Activated naive CD8-positive, alpha-beta T cell treated with anti-CD3 and anti-CD28 coated beads, Interleukin-2, amount 10 ng/mL, durations not matched to agents 7 days and 5 days (primary cell): ENCODE measurements around the gene NCAPH2. TPM values are rescaled to one million over a fixed set of nuclear protein-coding genes. Genes with fewer than 3 reads are reported as not detected.
"Not testable (repeated sequence)": the region's sequence is repeated elsewhere in the genome, so short reads cannot be mapped to it uniquely, and the experiment has no call there.

Experiments
- ATAC-seq: fragments of 150-1000 bp; cut with Tn5 transposase; one replicate; pipeline ENCODE4 v1.10.0; 2021; ENCODE audit warnings: low read depth, moderate library complexity
- POLR2A ChIA-PET: fragments of 350-600 bp; sonication (Branson Sonifier 250); formaldehyde crosslinking; loops from one replicate; lab custom pipeline; 2021; ENCODE audit warnings: antibody characterized with exemption; lab: Charles Lee
- DNase-seq: peaks from one replicate; pipeline ENCODE4 v3.0.0; 2021
- H3K27ac Mint-ChIP-seq: one replicate; pipeline ENCODE4 v1.8.0; 2022; ENCODE audit warnings: mild to moderate bottlenecking, mixed read lengths
- H3K27me3 Mint-ChIP-seq: one replicate; pipeline ENCODE4 v1.8.0; 2022; ENCODE audit warnings: mild to moderate bottlenecking, moderate library complexity, mixed read lengths
- H3K36me3 Mint-ChIP-seq: one replicate; pipeline ENCODE4 v1.8.0; 2021; ENCODE audit warnings: mild to moderate bottlenecking, mixed read lengths
- H3K4me1 Mint-ChIP-seq: one replicate; pipeline ENCODE4 v1.8.0; 2021; ENCODE audit warnings: mixed read lengths
- H3K4me3 Mint-ChIP-seq: one replicate; pipeline ENCODE4 v1.8.0; 2022; ENCODE audit warnings: mild to moderate bottlenecking, moderate library complexity, mixed read lengths
- H3K9me3 Mint-ChIP-seq: one replicate; pipeline ENCODE4 v1.8.0; 2021; ENCODE audit warnings: mixed read lengths
- total RNA-seq, 2 experiments: library from RNA; stranded (reverse); gene quantifications; one replicate each; pipeline ENCODE4 v1.2.3, GENCODE V29; 2021

The NCAPH2 gene
- total RNA-seq, 2 experiments from 2014 or later = 126 TPM

GRCh38 chr22:50532824-50533796, 25.1 kb downstream of the NCAPH2 start:
- peak overlapping the region; percentile 100 for H3K27ac Mint-ChIP-seq
- no peak for ATAC-seq
- peak overlapping the region; percentile 95 for H3K4me3 Mint-ChIP-seq
- POLR2A ChIA-PET = interaction anchor here (0.6 to 13.0 kb wide), 9 partner anchors 9 to 88 kb away, joined by 3 to 247 read pairs (median 9); partner anchors contain the start of genes CHKB, KLHDC7B, LMF2 and NCAPH2
- peaks cover 37% of the 10 kb centered on the region for H3K4me1 Mint-ChIP-seq
- no peaks in the 10 kb centered on the region for H3K27me3 Mint-ChIP-seq
- peaks cover 23% of the 10 kb centered on the region for H3K36me3 Mint-ChIP-seq
- peaks cover 2% of the 10 kb centered on the region for H3K9me3 Mint-ChIP-seq
- no peak for DNase-seq

DNA sequence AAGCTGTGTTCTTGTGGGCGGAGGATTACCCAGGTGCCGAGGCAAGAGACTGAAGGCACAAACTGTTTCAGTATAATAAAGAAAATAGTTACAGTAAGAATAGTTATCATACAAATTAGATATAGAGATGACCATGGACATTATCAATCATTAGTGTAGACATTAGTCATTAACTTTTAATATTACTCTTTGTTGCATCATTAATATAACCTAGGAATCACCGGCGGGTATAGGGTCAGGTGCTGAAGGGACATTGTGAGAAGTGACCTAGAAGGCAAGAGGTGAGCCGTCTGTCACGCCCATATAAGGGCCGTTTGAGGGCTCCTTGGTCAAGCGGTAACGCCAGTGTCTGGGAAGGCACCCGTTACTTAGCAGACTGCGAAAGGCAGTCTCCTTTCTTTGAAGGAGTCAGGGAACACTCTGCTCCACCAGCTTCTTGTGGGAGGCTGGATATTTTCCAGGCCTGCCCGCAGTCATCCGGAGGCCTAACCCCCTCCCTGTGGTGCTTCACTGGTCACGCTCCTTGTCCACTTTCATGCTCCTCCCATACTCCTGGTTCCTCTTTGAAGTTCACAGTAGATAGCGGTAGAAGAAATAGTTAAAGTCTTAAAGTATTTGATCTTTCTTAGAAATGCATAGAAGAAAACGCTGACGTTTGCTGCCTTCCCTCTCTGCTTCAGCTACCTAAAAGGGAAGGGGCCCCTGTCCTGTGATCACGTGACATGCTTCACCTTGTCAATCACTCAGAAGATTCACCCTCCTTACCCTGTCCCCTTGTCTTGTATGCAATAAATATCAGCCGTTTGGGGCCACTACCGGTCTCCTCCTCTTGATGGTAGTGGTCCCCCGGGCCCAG, 26.1 kb downstream of the NCAPH2 start:
- not testable (repeated sequence) for ATAC-seq, H3K9me3 Mint-ChIP-seq, DNase-seq, H3K27me3 Mint-ChIP-seq
- H3K27ac Mint-ChIP-seq = peak overlapping the region; percentile 100
- H3K36me3 Mint-ChIP-seq = peaks cover 20% of the 10 kb centered on the region
- H3K4me3 Mint-ChIP-seq = peak overlapping the region; percentile 30
- POLR2A ChIA-PET = interaction anchor here (0.9 to 13.0 kb wide), 5 partner anchors 9 to 87 kb away, joined by 3 to 247 read pairs (median 9); partner anchors contain the start of genes KLHDC7B, SCO2 and SYCE3
- H3K4me1 Mint-ChIP-seq = peaks cover 34% of the 10 kb centered on the region

GRCh38 chr22:50535113-50535512, 27.1 kb downstream of the NCAPH2 start:
- Mint-ChIP-seq H3K27me3 (no peaks in the 10 kb centered on the region), H3K36me3 (peaks cover 20% of the 10 kb centered on the region), H3K9me3 (peaks cover 2% of the 10 kb centered on the region), H3K27ac (peak overlapping the region; percentile 56), H3K4me1 (peaks cover 43% of the 10 kb centered on the region), H3K4me3 (no peak overlapping the region)
- DNase-seq (no peak), ATAC-seq (no peak)
- POLR2A ChIA-PET = interaction anchor here (0.9 to 13.0 kb wide), 6 partner anchors 10 to 86 kb away, joined by 3 to 247 read pairs (median 7); partner anchors contain the start of genes KLHDC7B, SCO2 and SYCE3

DNA sequence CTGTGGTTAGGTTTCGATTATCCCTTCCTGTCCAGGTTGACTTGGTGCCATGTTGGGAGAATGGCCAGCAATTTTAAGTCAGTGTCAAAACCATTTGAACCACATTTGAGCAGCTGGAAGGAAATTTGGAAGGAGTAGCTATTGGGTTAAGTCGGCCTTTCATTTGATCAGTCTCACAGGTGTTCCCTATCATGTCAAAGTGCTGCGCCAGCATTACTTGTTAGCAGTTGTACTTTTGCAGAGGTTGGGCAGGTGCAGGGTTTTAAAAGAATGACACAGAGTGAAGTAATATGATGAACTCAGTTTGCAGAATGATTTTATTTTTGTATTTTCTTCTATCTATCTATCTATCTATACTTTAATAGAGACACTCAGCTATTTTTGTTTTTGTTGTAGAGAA, 28.2 kb downstream of the NCAPH2 start:
- POLR2A ChIA-PET = interaction anchor here (1.0 to 13.0 kb wide), 5 partner anchors 9 to 85 kb away, joined by 3 to 247 read pairs (median 12); partner anchors contain the start of genes KLHDC7B and SCO2
- H3K27ac Mint-ChIP-seq = peak overlapping the region; percentile 71
- no peaks in the 10 kb centered on the region for H3K27me3 Mint-ChIP-seq
- peaks cover 52% of the 10 kb centered on the region for H3K4me1 Mint-ChIP-seq
- no peak for DNase-seq
- peaks cover 2% of the 10 kb centered on the region for H3K9me3 Mint-ChIP-seq
- peaks cover 21% of the 10 kb centered on the region for H3K36me3 Mint-ChIP-seq
- no peak for ATAC-seq
- H3K4me3 Mint-ChIP-seq = no peak overlapping the region

DNA sequence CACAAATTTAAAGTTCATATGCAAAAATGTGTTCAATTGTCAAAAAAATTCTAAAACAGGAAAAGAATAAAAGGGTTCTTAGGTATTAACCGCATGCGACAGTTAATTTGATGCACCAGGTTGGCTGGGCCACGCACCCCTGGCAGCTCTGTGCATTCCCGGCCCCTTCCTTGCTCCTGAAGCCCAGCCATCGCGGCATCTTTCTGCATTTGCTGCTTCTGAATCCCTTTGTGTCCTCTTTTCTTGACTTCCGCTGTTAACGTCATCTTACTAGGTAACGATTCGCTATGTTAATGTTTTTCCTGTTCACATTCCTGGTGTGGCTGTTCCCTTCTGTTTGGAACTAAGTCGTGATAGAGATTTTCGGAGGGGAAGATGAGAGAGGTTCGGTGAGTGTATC, 29.7 kb downstream of the NCAPH2 start:
- H3K27me3 Mint-ChIP-seq = no peaks in the 10 kb centered on the region
- peaks cover 2% of the 10 kb centered on the region for H3K9me3 Mint-ChIP-seq
- POLR2A ChIA-PET = interaction anchor here (1.7 to 5.4 kb wide), 4 partner anchors 9 to 84 kb away, joined by 5 to 157 read pairs (median 140); partner anchors contain the start of genes SCO2 and TYMP
- peaks cover 29% of the 10 kb centered on the region for H3K36me3 Mint-ChIP-seq
- peaks cover 62% of the 10 kb centered on the region for H3K4me1 Mint-ChIP-seq
- H3K27ac Mint-ChIP-seq = peak overlapping the region; percentile 100
- ATAC-seq = no peak
- no peak for DNase-seq
- H3K4me3 Mint-ChIP-seq = peak overlapping the region; percentile 52

DNA sequence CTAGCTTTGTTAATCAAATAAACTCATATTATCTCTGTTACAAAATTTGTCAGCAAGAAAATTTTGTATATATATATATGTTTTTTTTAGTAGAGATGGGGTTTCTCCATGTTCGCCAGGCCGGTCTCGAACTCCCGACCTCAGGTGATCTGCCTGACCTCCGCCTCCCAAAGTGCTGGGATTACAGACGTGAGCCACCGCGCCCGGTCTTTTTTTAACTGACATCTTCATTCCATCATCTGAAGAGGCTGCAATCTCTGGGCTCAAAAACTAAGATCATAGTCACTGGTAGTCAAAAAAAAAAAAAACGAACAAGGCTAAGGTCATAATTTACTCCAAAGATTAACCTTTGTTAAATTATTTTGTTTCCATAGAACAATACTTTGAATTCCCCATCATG, 32.4 kb downstream of the NCAPH2 start:
- Mint-ChIP-seq H3K4me3 (peak overlapping the region; percentile 32), H3K4me1 (peaks cover 56% of the 10 kb centered on the region)
- POLR2A ChIA-PET = interaction anchor here (0.6 to 7.8 kb wide), 11 partner anchors 8 to 87 kb away, joined by 4 to 157 read pairs (median 22); partner anchors contain the start of genes ARSA, CPT1B, LMF2 and NCAPH2

DNA sequence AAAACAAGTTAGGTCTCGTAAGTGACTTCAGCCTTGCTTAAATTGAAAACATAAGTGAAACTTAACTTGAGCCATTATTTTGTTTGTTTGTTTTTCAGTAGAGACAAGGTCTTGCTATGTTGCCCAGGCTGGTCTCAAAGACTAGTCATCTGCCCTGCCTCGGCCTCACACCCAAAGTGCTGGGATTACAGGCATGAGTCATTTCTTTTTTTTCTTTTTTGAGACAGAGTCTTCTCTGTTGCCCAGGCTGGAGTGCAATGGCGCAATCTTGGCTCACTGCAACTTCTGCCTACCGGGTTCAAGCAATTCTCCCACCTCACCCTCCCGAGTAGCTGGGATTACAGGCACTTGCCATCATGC, 33.6 kb downstream of the NCAPH2 start:
- DNase-seq, ATAC-seq, H3K4me3 Mint-ChIP-seq, H3K9me3 Mint-ChIP-seq, H3K27me3 Mint-ChIP-seq: not testable (repeated sequence)
- Mint-ChIP-seq H3K27ac (peak overlapping the region; percentile 94), H3K4me1 (peaks cover 61% of the 10 kb centered on the region), H3K36me3 (peaks cover 24% of the 10 kb centered on the region)
- POLR2A ChIA-PET = interaction anchor here (3.0 to 7.8 kb wide), 6 partner anchors 9 to 79 kb away, joined by 22 to 157 read pairs (median 134); partner anchors contain the start of genes SCO2, SYCE3 and TYMP

More for the DNA sequence above, 32.4 kb downstream of the NCAPH2 start:
- no peak for DNase-seq
- Mint-ChIP-seq H3K27me3 (no peaks in the 10 kb centered on the region), H3K9me3 (peaks cover 2% of the 10 kb centered on the region), H3K27ac (peak overlapping the region; percentile 94), H3K36me3 (peaks cover 24% of the 10 kb centered on the region)
- no peak for ATAC-seq

DNA sequence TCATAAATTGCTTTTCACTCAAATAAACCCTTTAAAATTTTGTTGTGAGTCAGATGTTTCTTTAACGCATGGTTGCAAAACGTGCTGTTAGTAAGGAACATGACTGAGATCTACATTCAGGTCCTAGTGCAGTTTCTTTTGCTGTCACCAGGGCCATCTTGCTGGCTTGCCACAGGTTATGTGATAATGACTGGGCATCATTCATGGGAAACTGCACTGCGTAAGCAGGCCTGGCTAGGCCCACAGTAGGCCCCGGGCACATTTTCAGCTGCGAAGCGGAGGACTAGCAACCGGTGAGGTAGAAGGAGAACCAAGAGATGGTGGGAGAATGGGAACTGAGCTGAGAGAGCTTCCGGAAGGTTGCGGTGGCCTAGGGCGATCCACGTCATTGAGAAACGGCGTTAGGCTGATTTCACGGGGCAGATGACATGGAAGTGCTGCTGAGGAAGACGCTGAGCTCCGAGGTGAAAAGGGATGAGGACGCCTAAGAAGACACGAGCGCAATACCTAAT, 34.4 kb downstream of the NCAPH2 start:
- H3K27ac Mint-ChIP-seq = peak overlapping the region; percentile 94
- peaks cover 2% of the 10 kb centered on the region for H3K9me3 Mint-ChIP-seq
- H3K27me3 Mint-ChIP-seq = no peaks in the 10 kb centered on the region
- H3K4me3 Mint-ChIP-seq = peak overlapping the region; percentile 1
- peaks cover 58% of the 10 kb centered on the region for H3K4me1 Mint-ChIP-seq
- DNase-seq = no peak
- POLR2A ChIA-PET = interaction anchor here (0.8 to 7.8 kb wide), 4 partner anchors 11 to 79 kb away, joined by 3 to 142 read pairs (median 68); partner anchors contain the start of genes SCO2 and TYMP
- H3K36me3 Mint-ChIP-seq = peaks cover 19% of the 10 kb centered on the region
- ATAC-seq = no peak

DNA sequence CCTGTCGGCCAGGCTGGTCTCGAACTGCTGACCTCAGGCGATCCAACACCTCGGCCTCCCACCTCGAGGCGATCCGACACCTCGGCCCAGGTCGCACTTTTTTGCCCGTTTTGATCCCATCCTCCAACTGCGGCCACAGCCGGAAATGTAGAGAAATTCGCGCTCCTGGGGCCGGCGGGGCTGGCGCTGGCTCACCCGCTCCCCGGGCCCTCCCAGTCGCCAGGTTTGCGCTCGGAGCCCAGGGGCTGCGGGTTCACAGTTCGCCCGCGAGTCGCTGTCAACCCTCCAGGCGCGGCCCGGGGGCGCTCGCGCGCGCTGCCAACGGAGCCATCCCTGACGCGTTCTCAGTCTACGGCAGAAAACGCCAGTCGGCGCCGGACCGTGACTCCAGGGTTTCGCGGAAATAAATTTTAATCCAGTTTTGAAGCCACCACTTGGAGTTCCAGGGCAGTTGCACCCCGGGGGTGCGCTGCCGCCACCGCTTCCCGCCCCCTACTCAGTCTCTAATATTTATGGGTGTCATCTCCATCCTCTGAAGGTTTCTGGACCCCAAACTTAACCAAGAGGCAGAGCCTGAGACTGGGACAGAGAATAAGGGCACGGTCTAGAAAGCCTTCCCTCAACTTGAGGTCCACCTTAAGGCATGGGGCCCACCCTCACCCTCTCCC, 36.2 kb downstream of the NCAPH2 start:
- DNase-seq = peak; percentile 92
- Mint-ChIP-seq H3K27ac (peak overlapping the region; percentile 98), H3K9me3 (no peaks in the 10 kb centered on the region), H3K4me1 (peaks cover 51% of the 10 kb centered on the region), H3K4me3 (peak overlapping the region; percentile 77), H3K27me3 (no peaks in the 10 kb centered on the region), H3K36me3 (peaks cover 12% of the 10 kb centered on the region)
- ATAC-seq = peak; percentile 65
- POLR2A ChIA-PET = interaction anchor here (0.9 to 9.8 kb wide), 8 partner anchors 8 to 229 kb away, joined by 3 to 300 read pairs (median 12); partner anchors contain the start of genes CHKB, LMF2, NCAPH2 and SCO2

- H3K27me3 Mint-ChIP-seq = no peaks in the 10 kb centered on the region
- peak overlapping the region; percentile 98 for H3K27ac Mint-ChIP-seq
- peaks cover 12% of the 10 kb centered on the region for H3K36me3 Mint-ChIP-seq
- H3K4me3 Mint-ChIP-seq = peak overlapping the region; percentile 77
- ATAC-seq (peak; percentile 3), DNase-seq (peak; percentile 59)
- H3K4me1 Mint-ChIP-seq = peaks cover 45% of the 10 kb centered on the region
- H3K9me3 Mint-ChIP-seq = no peaks in the 10 kb centered on the region
- POLR2A ChIA-PET = interaction anchor here (0.9 to 9.8 kb wide), 9 partner anchors 9 to 230 kb away, joined by 3 to 300 read pairs (median 11); partner anchors contain the start of genes ARSA, CHKB, LMF2 and NCAPH2
Measured at GRCh38 chr22:50544746-50545253, 36.8 kb downstream of the NCAPH2 start.

DNA sequence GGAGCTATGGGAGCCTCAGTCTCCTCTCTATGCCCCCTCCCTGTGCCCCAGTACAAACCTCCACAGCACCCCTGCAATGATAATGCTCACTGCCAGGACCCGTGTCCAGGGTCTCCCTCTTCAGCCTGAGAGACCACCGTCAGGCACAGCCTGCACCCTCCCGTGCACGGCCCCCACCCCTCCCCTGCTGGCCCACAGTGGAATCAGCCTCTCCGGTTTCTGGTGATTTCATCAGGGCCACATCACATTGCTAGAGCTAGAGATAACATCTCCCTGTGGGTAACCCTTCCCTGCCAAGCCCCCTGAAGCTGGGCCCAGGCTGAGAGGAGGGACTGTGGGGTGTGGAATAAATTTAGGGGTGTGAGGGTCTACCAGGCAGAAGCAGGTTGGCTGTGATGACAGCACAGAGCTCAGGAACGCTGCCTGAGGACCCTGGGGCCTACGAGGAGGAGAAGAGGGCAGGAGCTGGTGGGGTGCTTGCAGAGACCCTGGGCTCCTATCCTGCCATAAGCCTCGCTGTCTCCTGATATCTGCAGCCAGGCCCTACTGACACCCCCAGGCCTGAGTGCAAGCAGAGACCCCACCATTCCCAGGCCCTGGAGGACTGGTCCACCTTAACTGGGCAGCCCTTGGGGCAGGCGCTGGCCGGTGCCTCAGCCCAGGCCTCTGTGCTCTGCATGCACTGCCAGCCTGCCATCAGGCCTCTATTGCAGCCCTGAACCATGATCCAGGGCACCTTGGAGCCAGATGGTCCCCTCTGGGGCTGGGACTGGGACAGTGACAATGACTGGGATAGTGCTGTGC, 37.7 kb downstream of the NCAPH2 start, which contains the start of gene KLHDC7B:
Gene KLHDC7B (plus strand): TSS at position 378 of the 804 bp plus-strand sequence. CDS start 345 bp downstream, at position 723.
- peak within 1 kb of the TSS; percentile 77 for H3K4me3 Mint-ChIP-seq
- peak; percentile 23 for ATAC-seq
- peak; percentile 68 for DNase-seq
- no peaks in the 10 kb centered on the region for H3K27me3 Mint-ChIP-seq
- H3K27ac Mint-ChIP-seq = peak within 1 kb of the TSS; percentile 98
- no peaks in the 10 kb centered on the region for H3K9me3 Mint-ChIP-seq
- POLR2A ChIA-PET = interaction anchor here (0.6 to 9.8 kb wide), 12 partner anchors 10 to 124 kb away, joined by 3 to 300 read pairs (median 5); partner anchors contain the start of genes ARSA, CHKB, LMF2 and NCAPH2
- peaks cover 46% of the 10 kb centered on the region for H3K4me1 Mint-ChIP-seq
- H3K36me3 Mint-ChIP-seq = peaks cover 18% of the 10 kb centered on the region
